Ishikawa (cell line): ENCODE measurements around the gene ARMH3.

Experiments
- CEBPB ChIP-seq: IDR thresholded peaks from 2 replicates; pipeline ENCODE4 v1.6.1; 2012
- CREB1 ChIP-seq: IDR thresholded peaks from 2 replicates; pipeline ENCODE4 v1.6.1; 2012; ENCODE audit warnings: low read depth
- EGR1 ChIP-seq: IDR thresholded peaks from 2 replicates; pipeline ENCODE4 v1.6.1; 2012
- EP300 ChIP-seq: IDR thresholded peaks from 2 replicates; pipeline ENCODE4 v1.6.1; 2012; ENCODE audit warnings: borderline replicate concordance
- FOXM1 ChIP-seq: IDR thresholded peaks from 2 replicates; pipeline ENCODE4 v1.6.1; 2012; ENCODE audit warnings: low read depth, borderline replicate concordance
- NFIC ChIP-seq: IDR thresholded peaks from 2 replicates; pipeline ENCODE4 v1.6.1; 2012
- RAD21 ChIP-seq: IDR thresholded peaks from 2 replicates; pipeline ENCODE4 v1.6.1; 2012; ENCODE audit warnings: low read depth
- TAF1 ChIP-seq: IDR thresholded peaks from 2 replicates; pipeline ENCODE4 v1.6.1; 2012; ENCODE audit warnings: low read depth, mild to moderate bottlenecking
- TCF12 ChIP-seq: IDR thresholded peaks from 2 replicates; pipeline ENCODE4 v1.6.1; 2012; ENCODE audit warnings: low read depth
- TEAD4 ChIP-seq: IDR thresholded peaks from 2 replicates; pipeline ENCODE4 v1.6.1; 2012
- USF1 ChIP-seq: IDR thresholded peaks from 2 replicates; pipeline ENCODE4 v1.6.1; 2012
- YY1 ChIP-seq: IDR thresholded peaks from 2 replicates; pipeline ENCODE4 v1.6.1; 2012; ENCODE audit warnings: low read depth
- ZBTB7A ChIP-seq: IDR thresholded peaks from 2 replicates; pipeline ENCODE4 v1.6.1; 2012; ENCODE audit warnings: low read depth
- TF ChIP-seq, protein P1 (sequence below): IDR thresholded peaks from 2 replicates; pipeline ENCODE4 v1.6.1; 2012
- TF ChIP-seq, protein P2 (sequence below): IDR thresholded peaks from 2 replicates; pipeline ENCODE4 v1.6.1; 2012; ENCODE audit warnings: low read depth, mild to moderate bottlenecking

ARMH3 gene

GRCh38 chr10:101835362-101835761 lies 220.6 kb downstream of the ARMH3 start:
- no peak for TF ChIP-seq ZBTB7A
- TF ChIP-seq, protein P1, sequence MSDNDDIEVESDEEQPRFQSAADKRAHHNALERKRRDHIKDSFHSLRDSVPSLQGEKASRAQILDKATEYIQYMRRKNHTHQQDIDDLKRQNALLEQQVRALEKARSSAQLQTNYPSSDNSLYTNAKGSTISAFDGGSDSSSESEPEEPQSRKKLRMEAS: no peak
- no peak for TF ChIP-seq TAF1
- no peak for TF ChIP-seq EP300
- no peak for TF ChIP-seq RAD21
- TF ChIP-seq FOXM1: no peak
- TF ChIP-seq CREB1: no peak
- no peak for TF ChIP-seq YY1
- no peak for TF ChIP-seq NFIC
- TF ChIP-seq CEBPB: no peak
- no peak for TF ChIP-seq EGR1
- TF ChIP-seq USF1: no peak
- no peak for TF ChIP-seq TEAD4
- no peak for TF ChIP-seq TCF12
- TF ChIP-seq, protein P2, sequence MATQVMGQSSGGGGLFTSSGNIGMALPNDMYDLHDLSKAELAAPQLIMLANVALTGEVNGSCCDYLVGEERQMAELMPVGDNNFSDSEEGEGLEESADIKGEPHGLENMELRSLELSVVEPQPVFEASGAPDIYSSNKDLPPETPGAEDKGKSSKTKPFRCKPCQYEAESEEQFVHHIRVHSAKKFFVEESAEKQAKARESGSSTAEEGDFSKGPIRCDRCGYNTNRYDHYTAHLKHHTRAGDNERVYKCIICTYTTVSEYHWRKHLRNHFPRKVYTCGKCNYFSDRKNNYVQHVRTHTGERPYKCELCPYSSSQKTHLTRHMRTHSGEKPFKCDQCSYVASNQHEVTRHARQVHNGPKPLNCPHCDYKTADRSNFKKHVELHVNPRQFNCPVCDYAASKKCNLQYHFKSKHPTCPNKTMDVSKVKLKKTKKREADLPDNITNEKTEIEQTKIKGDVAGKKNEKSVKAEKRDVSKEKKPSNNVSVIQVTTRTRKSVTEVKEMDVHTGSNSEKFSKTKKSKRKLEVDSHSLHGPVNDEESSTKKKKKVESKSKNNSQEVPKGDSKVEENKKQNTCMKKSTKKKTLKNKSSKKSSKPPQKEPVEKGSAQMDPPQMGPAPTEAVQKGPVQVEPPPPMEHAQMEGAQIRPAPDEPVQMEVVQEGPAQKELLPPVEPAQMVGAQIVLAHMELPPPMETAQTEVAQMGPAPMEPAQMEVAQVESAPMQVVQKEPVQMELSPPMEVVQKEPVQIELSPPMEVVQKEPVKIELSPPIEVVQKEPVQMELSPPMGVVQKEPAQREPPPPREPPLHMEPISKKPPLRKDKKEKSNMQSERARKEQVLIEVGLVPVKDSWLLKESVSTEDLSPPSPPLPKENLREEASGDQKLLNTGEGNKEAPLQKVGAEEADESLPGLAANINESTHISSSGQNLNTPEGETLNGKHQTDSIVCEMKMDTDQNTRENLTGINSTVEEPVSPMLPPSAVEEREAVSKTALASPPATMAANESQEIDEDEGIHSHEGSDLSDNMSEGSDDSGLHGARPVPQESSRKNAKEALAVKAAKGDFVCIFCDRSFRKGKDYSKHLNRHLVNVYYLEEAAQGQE: no peak

- TF ChIP-seq, protein P2: no peak
- no peak for TF ChIP-seq FOXM1
- no peak for TF ChIP-seq USF1
- TF ChIP-seq RAD21: no peak
- TF ChIP-seq TAF1: no peak
- TF ChIP-seq CEBPB: no peak
Observed at GRCh38 chr10:101834341-101834740, 221.6 kb downstream of the ARMH3 start.

DNA sequence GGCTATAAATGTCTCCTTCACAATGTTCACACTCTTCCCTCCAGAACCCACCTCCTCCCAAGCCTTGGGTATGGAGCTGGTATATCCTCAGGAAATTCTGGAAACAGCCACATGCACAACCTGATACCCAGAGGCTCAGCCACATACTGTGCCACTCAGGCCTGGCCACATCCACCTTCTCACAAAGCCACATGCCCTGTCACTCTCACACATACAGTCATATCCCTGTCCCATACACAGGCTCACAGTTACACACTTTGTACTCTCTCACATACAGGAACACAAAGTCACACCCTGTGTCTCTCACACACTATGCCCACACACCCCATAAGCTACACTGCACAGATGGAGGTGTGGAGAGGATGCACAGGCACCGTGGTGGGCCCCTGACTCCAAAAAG lies 222.5 kb downstream of the ARMH3 start:
- no peak for TF ChIP-seq TCF12

DNA sequence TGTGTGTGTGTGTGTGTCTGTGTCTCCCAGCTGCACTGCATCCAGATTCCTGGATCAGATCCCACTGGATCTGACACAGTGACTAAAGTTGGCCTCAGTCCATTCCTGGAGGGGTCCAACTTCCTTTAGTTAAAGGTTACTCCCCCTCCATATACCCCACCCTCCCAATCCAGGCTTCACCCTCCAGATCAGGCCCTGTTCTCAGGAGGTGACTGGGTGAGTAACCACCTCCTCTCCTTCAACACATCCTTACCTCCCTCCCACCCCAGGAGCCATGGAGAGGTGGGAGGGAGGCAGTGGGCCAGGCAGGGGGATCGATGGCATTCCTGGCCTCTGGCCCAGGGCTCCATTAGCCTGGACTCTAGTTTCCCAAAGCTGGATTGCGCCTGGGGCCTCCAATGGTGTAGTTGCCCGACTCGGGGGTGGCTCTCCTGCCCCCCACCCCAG lies 223.6 kb downstream of the ARMH3 start:
- TF ChIP-seq CREB1 (no peak), CEBPB (no peak), EP300 (no peak), FOXM1 (no peak), USF1 (no peak), ZBTB7A (no peak), TEAD4 (no peak), TCF12 (no peak)
- TF ChIP-seq, protein P1: no peak
- TF ChIP-seq, protein P2: no peak
